HepG2 (cell line): Measurements from ENCODE around the gene SFT2D1. TPM values are rescaled to one million over a fixed set of nuclear protein-coding genes. Genes with fewer than 3 reads are reported as not detected.

ENCODE experiments used
- AKAP8 ChIP-seq: sonication (generic); formaldehyde crosslinking; IDR thresholded peaks from 2 replicates; pipeline ENCODE4 v1.5.1; 2020; ENCODE audit warnings: mild to moderate bottlenecking, missing genetic modification reagents
- CREB3 ChIP-seq: sonication (generic); formaldehyde crosslinking; IDR thresholded peaks from 2 replicates; pipeline ENCODE4 v1.5.0; 2020; ENCODE audit warnings: missing genetic modification reagents
- GLI4 ChIP-seq: sonication (generic); formaldehyde crosslinking; IDR thresholded peaks from 2 replicates; pipeline ENCODE4 v1.5.1; 2020; ENCODE audit warnings: missing genetic modification reagents, mild to moderate bottlenecking, moderate library complexity, borderline replicate concordance
- HCFC1 ChIP-seq: fragments of 150-350 bp; IDR thresholded peaks from 2 replicates; pipeline ENCODE4 v1.6.1; 2014; ENCODE audit warnings: low read depth, low read length
- HMG20A ChIP-seq: IDR thresholded peaks from 2 replicates; pipeline ENCODE4 v1.6.1; 2016; ENCODE audit warnings: borderline replicate concordance
- KLF13 ChIP-seq: sonication (generic); formaldehyde crosslinking; IDR thresholded peaks from 2 replicates; pipeline ENCODE4 v1.4.0; 2020; ENCODE audit warnings: mild to moderate bottlenecking, missing genetic modification reagents
- NCOA2 ChIP-seq: sonication (generic); formaldehyde crosslinking; IDR thresholded peaks from 2 replicates; pipeline ENCODE4 v1.8.0; 2022; ENCODE audit warnings: inconsistent platforms
- RBAK ChIP-seq: sonication (generic); formaldehyde crosslinking; IDR thresholded peaks from 2 replicates; pipeline ENCODE4 v1.5.1; 2020; ENCODE audit warnings: mild to moderate bottlenecking, missing genetic modification reagents
- REXO4 ChIP-seq: sonication (generic); formaldehyde crosslinking; IDR thresholded peaks from 2 replicates; pipeline ENCODE4 v1.8.0; 2022; ENCODE audit warnings: missing genetic modification reagents, mild to moderate bottlenecking, borderline replicate concordance
- YEATS2 ChIP-seq: sonication (generic); formaldehyde crosslinking; IDR thresholded peaks from 2 replicates; pipeline ENCODE4 v1.4.0; 2020; ENCODE audit warnings: missing genetic modification reagents, borderline replicate concordance
- ZFP41 ChIP-seq: sonication (generic); formaldehyde crosslinking; IDR thresholded peaks from 2 replicates; pipeline ENCODE4 v1.4.0; 2020; ENCODE audit warnings: mild to moderate bottlenecking, missing genetic modification reagents, borderline replicate concordance
- ZKSCAN8 ChIP-seq: IDR thresholded peaks from 2 replicates; pipeline ENCODE4 v1.6.1; 2016; ENCODE audit warnings: borderline replicate concordance, missing genetic modification reagents, missing compliant biosample characterization
- ZNF12 ChIP-seq: sonication (generic); formaldehyde crosslinking; IDR thresholded peaks from 2 replicates; pipeline ENCODE4 v1.5.0; 2020; ENCODE audit warnings: missing genetic modification reagents
- ZNF142 ChIP-seq: sonication (generic); formaldehyde crosslinking; IDR thresholded peaks from 2 replicates; pipeline ENCODE4 v1.4.0; 2020; ENCODE audit warnings: missing genetic modification reagents
- ZNF34 ChIP-seq: sonication (generic); formaldehyde crosslinking; IDR thresholded peaks from 2 replicates; pipeline ENCODE4 v1.4.0; 2020; ENCODE audit warnings: mild to moderate bottlenecking, missing genetic modification reagents, borderline replicate concordance
- ZNF549 ChIP-seq: sonication (generic); formaldehyde crosslinking; IDR thresholded peaks from 2 replicates; pipeline ENCODE4 v1.5.0; 2020; ENCODE audit warnings: missing genetic modification reagents
- ZNF569 ChIP-seq: sonication (generic); formaldehyde crosslinking; IDR thresholded peaks from 2 replicates; pipeline ENCODE4 v1.5.0; 2020; ENCODE audit warnings: mild to moderate bottlenecking, missing genetic modification reagents, moderate library complexity, borderline replicate concordance
- ZNF598 ChIP-seq: sonication (generic); formaldehyde crosslinking; IDR thresholded peaks from 2 replicates; pipeline ENCODE4 v1.5.1; 2020; ENCODE audit warnings: mild to moderate bottlenecking, missing genetic modification reagents, borderline replicate concordance
- polyA plus RNA-seq, 8 experiments: library from polyadenylated mRNA; depleted of rRNA in 3 of 8; stranded (reverse) in 7 of 8; unstranded in 1 of 8; fragments of >200 nt; fragmentation: Illumina TruSeq in 4 of 8; extraction: Trizol in 4 of 8; gene quantifications; 2 replicates each; pipeline versions ENCODE4 v1.2.1 to v1.2.3, GENCODE V29; 2011 to 2016; ENCODE audit warnings: low read depth in 4 of 8, missing spikeins in 1 of 8, mixed read lengths in 1 of 8; ENCODE audit not compliant: insufficient read depth in 1 of 8
- total RNA-seq, 5 experiments: library from RNA; depleted of rRNA; stranded (reverse); fragments of >200 nt; fragmentation: Illumina TruSeq; extraction: Trizol; gene quantifications; 2 replicates each; pipeline ENCODE4 v1.2.3, GENCODE V29; 2016; ENCODE audit warnings: low read depth in 1 of 5
- TF ChIP-seq, protein P1 (sequence below): sonication (generic); formaldehyde crosslinking; IDR thresholded peaks from 2 replicates; pipeline ENCODE4 v1.9.0; 2021; ENCODE audit warnings: missing genetic modification reagents, borderline replicate concordance
- TF ChIP-seq, protein P2 (sequence below): sonication (generic); formaldehyde crosslinking; IDR thresholded peaks from 2 replicates; pipeline ENCODE4 v1.4.0; 2020; ENCODE audit warnings: mild to moderate bottlenecking, low read depth, missing genetic modification reagents

Gene SFT2D1
- total and polyA plus RNA-seq, 2 of the 13 experiments (the other 11 are each of a cell fraction or from before 2014, with no cell fraction given): 115 to 147 TPM

GRCh38 chr6:166361077-166361429, 18.7 kb upstream of the SFT2D1 start (continued):
- TF ChIP-seq, protein P1, sequence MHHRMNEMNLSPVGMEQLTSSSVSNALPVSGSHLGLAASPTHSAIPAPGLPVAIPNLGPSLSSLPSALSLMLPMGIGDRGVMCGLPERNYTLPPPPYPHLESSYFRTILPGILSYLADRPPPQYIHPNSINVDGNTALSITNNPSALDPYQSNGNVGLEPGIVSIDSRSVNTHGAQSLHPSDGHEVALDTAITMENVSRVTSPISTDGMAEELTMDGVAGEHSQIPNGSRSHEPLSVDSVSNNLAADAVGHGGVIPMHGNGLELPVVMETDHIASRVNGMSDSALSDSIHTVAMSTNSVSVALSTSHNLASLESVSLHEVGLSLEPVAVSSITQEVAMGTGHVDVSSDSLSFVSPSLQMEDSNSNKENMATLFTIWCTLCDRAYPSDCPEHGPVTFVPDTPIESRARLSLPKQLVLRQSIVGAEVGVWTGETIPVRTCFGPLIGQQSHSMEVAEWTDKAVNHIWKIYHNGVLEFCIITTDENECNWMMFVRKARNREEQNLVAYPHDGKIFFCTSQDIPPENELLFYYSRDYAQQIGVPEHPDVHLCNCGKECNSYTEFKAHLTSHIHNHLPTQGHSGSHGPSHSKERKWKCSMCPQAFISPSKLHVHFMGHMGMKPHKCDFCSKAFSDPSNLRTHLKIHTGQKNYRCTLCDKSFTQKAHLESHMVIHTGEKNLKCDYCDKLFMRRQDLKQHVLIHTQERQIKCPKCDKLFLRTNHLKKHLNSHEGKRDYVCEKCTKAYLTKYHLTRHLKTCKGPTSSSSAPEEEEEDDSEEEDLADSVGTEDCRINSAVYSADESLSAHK (CRISPR knock-in tag): no peak
- peak; percentile 84; the same call in 1 of the 2 replicates for TF ChIP-seq ZNF12
- TF ChIP-seq, protein P2, sequence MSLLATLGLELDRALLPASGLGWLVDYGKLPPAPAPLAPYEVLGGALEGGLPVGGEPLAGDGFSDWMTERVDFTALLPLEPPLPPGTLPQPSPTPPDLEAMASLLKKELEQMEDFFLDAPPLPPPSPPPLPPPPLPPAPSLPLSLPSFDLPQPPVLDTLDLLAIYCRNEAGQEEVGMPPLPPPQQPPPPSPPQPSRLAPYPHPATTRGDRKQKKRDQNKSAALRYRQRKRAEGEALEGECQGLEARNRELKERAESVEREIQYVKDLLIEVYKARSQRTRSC: no peak
- no peak for TF ChIP-seq ZFP41
- no peak for TF ChIP-seq ZNF549 (CRISPR knock-in tag)
- TF ChIP-seq ZKSCAN8 (CRISPR knock-in tag): peak; percentile 97
- TF ChIP-seq ZNF34 (CRISPR knock-in tag): no peak
- TF ChIP-seq CREB3: peak; percentile 96
- peak; percentile 90; the same call in 1 of the 2 replicates for TF ChIP-seq YEATS2
- TF ChIP-seq ZNF142 (CRISPR knock-in tag): peak; percentile 92
- no peak for TF ChIP-seq REXO4 (CRISPR knock-in tag)
- TF ChIP-seq NCOA2 (CRISPR knock-in tag): peak; percentile 97
- no peak for TF ChIP-seq KLF13
- peak; percentile 83; the same call in 1 of the 2 replicates for TF ChIP-seq GLI4
- peak; percentile 79; the same call in 1 of the 2 replicates for TF ChIP-seq RBAK (CRISPR knock-in tag)
- TF ChIP-seq ZNF569 (CRISPR knock-in tag): no peak
- TF ChIP-seq HMG20A (CRISPR knock-in tag): peak; percentile 98
- 0 out of 2 replicates have a peak, but pooled peaks have one; percentile 74 for TF ChIP-seq ZNF598 (CRISPR knock-in tag)
- TF ChIP-seq HCFC1: no peak
- peak; percentile 86; the same call in 1 of the 2 replicates for TF ChIP-seq AKAP8 (CRISPR knock-in tag)
